Measurements from ENCODE around the gene ENTHD1. TPM values are rescaled to one million over a fixed set of nuclear protein-coding genes. Genes with fewer than 3 reads are reported as not detected.

Gene ENTHD1
- total and polyA plus RNA-seq, 2 of the 8 experiments (the other 6 are each of a cell fraction or from before 2014, with no cell fraction given): not detected

DNA sequence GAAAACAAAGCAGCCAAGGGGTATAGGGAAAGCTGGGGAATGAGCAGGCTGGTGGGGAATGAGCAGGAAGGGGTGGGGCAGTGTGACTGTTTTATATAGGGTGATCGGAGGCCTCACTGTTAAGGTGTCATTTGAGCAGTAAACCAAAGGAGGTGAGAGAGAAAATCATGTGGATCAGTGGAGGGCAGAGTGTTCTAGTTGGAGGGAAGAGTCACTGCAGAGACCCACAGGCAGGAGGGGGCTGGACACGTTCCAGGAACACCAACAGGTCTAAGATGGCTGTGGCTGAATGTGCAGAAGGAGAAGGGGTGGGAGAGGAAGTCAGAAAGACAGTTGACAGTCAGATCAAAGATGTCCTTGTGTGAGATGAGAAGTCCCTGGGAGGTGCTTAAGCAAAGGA is 103.8 kb downstream of the ENTHD1 start:
- Histone ChIP-seq H2AFZ (ENCODE audit: low read length) (no peak overlapping the region), H3K27me3 (replicated peaks in 1 of 4; ENCODE audit: control insufficient read depth in 3 of 4, extremely low read depth in 1 of 4, insufficient read depth in 3 of 4, low read length in 3 of 4) (no peaks in the 10 kb centered on the region; a peak in 1 of 7 replicates), H3K79me2 (ENCODE audit: control insufficient read depth in 1 of 2, insufficient read depth in 2 of 2, low read length in 2 of 2) (no peaks in the 10 kb centered on the region), H3K14ac (ENCODE audit: insufficient read length) (no peak overlapping the region), H3K23me2 (ENCODE audit: low read depth, low read length) (no peaks in the 10 kb centered on the region), H4K5ac (ENCODE audit: insufficient read length, low read depth, low read length) (no peak overlapping the region), H2BK20ac (ENCODE audit: low read length) (no peak overlapping the region), H3K9ac (replicated peaks in 1 of 4; ENCODE audit: extremely low read depth in 1 of 4, low read depth in 3 of 4, low read length in 3 of 4) (no peak overlapping the region), H3K23ac (ENCODE audit: insufficient read length) (no peak overlapping the region), H3K36me3 (ENCODE audit: control insufficient read depth in 2 of 4, insufficient read depth in 4 of 4, low read length in 3 of 4) (no peaks in the 10 kb centered on the region), H3K79me1 (ENCODE audit: low read depth, low read length) (no peaks in the 10 kb centered on the region), H3K4me3 (ENCODE audit: extremely low read depth in 1 of 4, insufficient read depth in 2 of 4, low read depth in 3 of 4, low read length in 4 of 4) (no peak overlapping the region), H3K27ac (ENCODE audit: low read depth, low read length) (no peak overlapping the region), H2BK120ac (replicated peaks; ENCODE audit: low read depth, low read length) (no peak overlapping the region), H3K56ac (replicated peaks; ENCODE audit: insufficient read length, low read depth, low read length) (no peak overlapping the region), H4K91ac (replicated peaks; ENCODE audit: insufficient read length, low read length) (no peak overlapping the region), H3K18ac (ENCODE audit: extremely low read depth, low read length) (no peak overlapping the region), H2BK15ac (ENCODE audit: low read length) (no peak overlapping the region), H2BK12ac (ENCODE audit: low read depth, low read length) (no peak overlapping the region), H2AK5ac (ENCODE audit: low read depth, low read length) (no peak overlapping the region), H3K9me3 (ENCODE audit: insufficient read depth in 2 of 2, low read depth in 1 of 2, low read length in 1 of 2) (no peaks in the 10 kb centered on the region), H4K8ac (ENCODE audit: extremely low read depth, insufficient read depth, low read length) (no peak overlapping the region), H2BK5ac (ENCODE audit: low read depth, low read length) (no peak overlapping the region), H3K4me1 (replicated peaks in 1 of 4; ENCODE audit: control insufficient read depth in 3 of 4, insufficient read depth in 4 of 4, low read length in 3 of 4) (no peaks in the 10 kb centered on the region), H3K4me2 (ENCODE audit: insufficient read depth in 1 of 2, low read depth in 2 of 2, low read length in 2 of 2) (no peak overlapping the region), H4K20me1 (replicated peaks in 1 of 2; ENCODE audit: control insufficient read depth in 1 of 2, insufficient read depth in 2 of 2, low read length in 2 of 2) (no peaks in the 10 kb centered on the region), H3K4ac (replicated peaks; ENCODE audit: insufficient read length, low read depth, low read length) (no peak overlapping the region)
- no peak for FAIRE-seq
- CTCF ChIA-PET (ENCODE audit: partially characterized antibody): no interaction called here
- DNase-seq (ENCODE audit: low read depth in 1 of 2, low spot score in 2 of 2): no peak
- 83% methylated on average over 2 of the region's 2 CpGs; no CpG with 5 or more reads in 1 of the 2 experiments for WGBS, 2 experiments (ENCODE audit: extremely low coverage in 1 of 2, insufficient coverage in 1 of 2, insufficient read length in 1 of 2, insufficient replicate concordance in 2 of 2, low coverage in 1 of 2, low lambda C conversion rate in 2 of 2, missing lambda C conversion rate in 1 of 2)
- POLR2A ChIA-PET (ENCODE audit: partially characterized antibody): no interaction called here
- TF ChIP-seq, protein P1, sequence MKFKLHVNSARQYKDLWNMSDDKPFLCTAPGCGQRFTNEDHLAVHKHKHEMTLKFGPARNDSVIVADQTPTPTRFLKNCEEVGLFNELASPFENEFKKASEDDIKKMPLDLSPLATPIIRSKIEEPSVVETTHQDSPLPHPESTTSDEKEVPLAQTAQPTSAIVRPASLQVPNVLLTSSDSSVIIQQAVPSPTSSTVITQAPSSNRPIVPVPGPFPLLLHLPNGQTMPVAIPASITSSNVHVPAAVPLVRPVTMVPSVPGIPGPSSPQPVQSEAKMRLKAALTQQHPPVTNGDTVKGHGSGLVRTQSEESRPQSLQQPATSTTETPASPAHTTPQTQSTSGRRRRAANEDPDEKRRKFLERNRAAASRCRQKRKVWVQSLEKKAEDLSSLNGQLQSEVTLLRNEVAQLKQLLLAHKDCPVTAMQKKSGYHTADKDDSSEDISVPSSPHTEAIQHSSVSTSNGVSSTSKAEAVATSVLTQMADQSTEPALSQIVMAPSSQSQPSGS (IDR thresholded peaks at IDR 0.05; ENCODE audit: low read length): no peak
- TF ChIP-seq, protein P2, sequence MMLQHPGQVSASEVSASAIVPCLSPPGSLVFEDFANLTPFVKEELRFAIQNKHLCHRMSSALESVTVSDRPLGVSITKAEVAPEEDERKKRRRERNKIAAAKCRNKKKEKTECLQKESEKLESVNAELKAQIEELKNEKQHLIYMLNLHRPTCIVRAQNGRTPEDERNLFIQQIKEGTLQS (IDR thresholded peaks at IDR 0.05; ENCODE audit: insufficient read depth, low read depth, low read length): no peak

Measured in H1 (cell line).